K562 (cell line): ENCODE data around the gene CKAP5. TPM values are rescaled to one million over a fixed set of nuclear protein-coding genes. Genes with fewer than 3 reads are reported as not detected.

ENCODE experiments used
- ARNT ChIP-seq, 2 experiments: fragments of 450-650 bp; IDR thresholded peaks; 2 replicates each; pipeline ENCODE4 v1.6.1; 2016; ENCODE audit warnings: mild to moderate bottlenecking in 1 of 2
- BRCA1 ChIP-seq, 2 experiments: fragments of 450-650 bp in 1 of 2; sonication (generic) in 1 of 2; formaldehyde crosslinking in 1 of 2; IDR thresholded peaks; 2 replicates each; pipeline versions ENCODE4 v1.5.0 to v1.6.1; 2017 to 2020; ENCODE audit warnings: mild to moderate bottlenecking in 1 of 2, missing genetic modification reagents in 1 of 2
- BRF2 ChIP-seq: IDR thresholded peaks from 3 replicates; pipeline ENCODE4 v1.6.1; 2011; ENCODE audit warnings: borderline replicate concordance, mild to moderate bottlenecking; ENCODE audit not compliant: insufficient read length, insufficient read depth
- ESRRB ChIP-seq: fragments of 250-450 bp; sonication (Bioruptor Pico); IDR thresholded peaks from 2 replicates; pipeline ENCODE4 v1.5.0; 2020; ENCODE audit warnings: mild to moderate bottlenecking, moderate library complexity, borderline replicate concordance
- FOXO4 ChIP-seq: fragments of 450-650 bp; formaldehyde crosslinking; IDR thresholded peaks from 2 replicates; pipeline ENCODE4 v1.4.0; 2020; ENCODE audit warnings: mild to moderate bottlenecking, moderate library complexity
- HMGN3 ChIP-seq: IDR thresholded peaks from 2 replicates; pipeline ENCODE4 v1.6.1; 2011; ENCODE audit warnings: borderline replicate concordance, low read depth, mild to moderate bottlenecking, mixed read lengths, low read length; ENCODE audit not compliant: insufficient read length; ENCODE audit errors: extremely low read depth
- HNRNPUL1 ChIP-seq: fragments of 200-400 bp; formaldehyde crosslinking; IDR thresholded peaks from 2 replicates; pipeline ENCODE4 v1.6.1; 2017; ENCODE audit warnings: low read length
- LCOR ChIP-seq: sonication (generic); formaldehyde crosslinking; IDR thresholded peaks from 2 replicates; pipeline ENCODE4 v1.8.0; 2022; ENCODE audit warnings: mild to moderate bottlenecking, missing genetic modification reagents
- MAX ChIP-seq: sonication (generic); formaldehyde crosslinking; IDR thresholded peaks from 2 replicates; pipeline ENCODE4 v1.9.0; 2022; ENCODE audit warnings: mild to moderate bottlenecking, missing genetic modification reagents
- MYBL2 ChIP-seq, 2 experiments: fragments of 450-650 bp in 1 of 2; sonication (generic) in 1 of 2; formaldehyde crosslinking in 1 of 2; IDR thresholded peaks; 2 replicates each; pipeline versions ENCODE4 v1.6.1 to v1.8.1; 2017 to 2022; ENCODE audit warnings: borderline replicate concordance in 1 of 2, inconsistent platforms in 1 of 2, low read depth in 1 of 2, mild to moderate bottlenecking in 1 of 2, missing genetic modification reagents in 1 of 2, moderate library complexity in 1 of 2
- MYNN ChIP-seq, 2 experiments: sonication (generic); formaldehyde crosslinking in 1 of 2; IDR thresholded peaks; 2 replicates each; pipeline versions ENCODE4 v1.5.0 to v1.6.1; 2016 to 2020; ENCODE audit warnings: antibody characterized with exemption in 1 of 2, missing genetic modification reagents in 1 of 2
- RUNX1 ChIP-seq: sonication (generic); IDR thresholded peaks from 2 replicates; pipeline ENCODE4 v1.6.1; 2016; ENCODE audit warnings: antibody characterized with exemption, low read depth
- SREBF1 ChIP-seq: fragments of 150-350 bp; IDR thresholded peaks from 2 replicates; pipeline ENCODE4 v1.6.1; 2014; ENCODE audit warnings: antibody characterized with exemption, low read depth, low read length, borderline replicate concordance
- STAG1 ChIP-seq: sonication (generic); formaldehyde crosslinking; IDR thresholded peaks from 2 replicates; pipeline ENCODE4 v1.5.0; 2020; ENCODE audit warnings: missing genetic modification reagents, borderline replicate concordance
- ZNF23 ChIP-seq: fragments of 250-450 bp; sonication (Bioruptor Pico); IDR thresholded peaks from 2 replicates; pipeline ENCODE4 v1.4.0; 2020; ENCODE audit warnings: mild to moderate bottlenecking
- ZNF717 ChIP-seq: fragments of 250-450 bp; sonication (Bioruptor Pico); IDR thresholded peaks from 2 replicates; pipeline ENCODE4 v1.5.0; 2021
- polyA plus RNA-seq, 8 experiments: library from polyadenylated mRNA; depleted of rRNA in 4 of 8; stranded (reverse) in 5 of 8; unstranded in 3 of 8; fragments of >200 nt; fragmentation: Nextera tagmentation in 2 of 8; fragmentation: Illumina TruSeq in 1 of 8; extraction: Ambion mirVana in 2 of 8; extraction: Trizol in 1 of 8; gene quantifications; 2 replicates each; pipeline versions ENCODE4 v1.2.1 to v1.2.3, GENCODE V29; 2011 to 2014; ENCODE audit warnings: inconsistent platforms in 1 of 8, missing spikeins in 1 of 8
- total RNA-seq, 7 experiments: library from RNA; depleted of rRNA in 6 of 7; stranded (reverse); fragments of >200 nt in 6 of 7; fragmentation: Illumina TruSeq in 2 of 7; extraction: Trizol in 2 of 7; gene quantifications; 2 replicates each; pipeline versions ENCODE4 v1.2.1 to v1.2.3, GENCODE V29; 2011 to 2021; ENCODE audit warnings: low replicate concordance in 1 of 7
- TF ChIP-seq, protein P1 (sequence below): fragments of 250-450 bp; sonication (Bioruptor Pico); IDR thresholded peaks from 2 replicates; pipeline ENCODE4 v1.8.0; 2022; ENCODE audit warnings: moderate library complexity, mild to moderate bottlenecking, inconsistent platforms
- TF ChIP-seq, protein P2 (sequence below), 2 experiments: fragments of 250-450 bp in 1 of 2; fragments of 450-650 bp in 1 of 2; sonication (Bioruptor Pico) in 1 of 2; IDR thresholded peaks; 2 replicates each; pipeline versions ENCODE4 v1.6.1 to v1.8.0; 2016 to 2021; ENCODE audit warnings: mild to moderate bottlenecking in 2 of 2, moderate library complexity in 2 of 2, missing compliant biosample characterization in 1 of 2, missing genetic modification characterization in 1 of 2
- TF ChIP-seq, protein P3 (sequence below): sonication (generic); formaldehyde crosslinking; IDR thresholded peaks from 2 replicates; pipeline ENCODE4 v1.8.1; 2023; ENCODE audit warnings: mild to moderate bottlenecking, missing genetic modification reagents, moderate library complexity

The CKAP5 gene
- total and polyA plus RNA-seq, 9 of the 15 experiments (the other 6 are each of a cell fraction or from before 2014, with no cell fraction given): 60.1 to 239 (median 139) TPM

GRCh38 chr11:46700241-46701077, 145.6 kb downstream of the CKAP5 start, which contains the start of the genes ARHGAP1 and ZNF408 (continued):
- TF ChIP-seq, protein P1, sequence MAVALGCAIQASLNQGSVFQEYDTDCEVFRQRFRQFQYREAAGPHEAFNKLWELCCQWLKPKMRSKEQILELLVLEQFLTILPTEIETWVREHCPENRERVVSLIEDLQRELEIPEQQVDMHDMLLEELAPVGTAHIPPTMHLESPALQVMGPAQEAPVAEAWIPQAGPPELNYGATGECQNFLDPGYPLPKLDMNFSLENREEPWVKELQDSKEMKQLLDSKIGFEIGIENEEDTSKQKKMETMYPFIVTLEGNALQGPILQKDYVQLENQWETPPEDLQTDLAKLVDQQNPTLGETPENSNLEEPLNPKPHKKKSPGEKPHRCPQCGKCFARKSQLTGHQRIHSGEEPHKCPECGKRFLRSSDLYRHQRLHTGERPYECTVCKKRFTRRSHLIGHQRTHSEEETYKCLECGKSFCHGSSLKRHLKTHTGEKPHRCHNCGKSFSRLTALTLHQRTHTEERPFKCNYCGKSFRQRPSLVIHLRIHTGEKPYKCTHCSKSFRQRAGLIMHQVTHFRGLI (CRISPR knock-in tag): no peak
- no peak for TF ChIP-seq BRF2
- 0 out of 2 replicates have a peak, but pooled peaks have one; percentile 65 for TF ChIP-seq SREBF1
- TF ChIP-seq STAG1 (CRISPR knock-in tag): no peak
- TF ChIP-seq, protein P2, sequence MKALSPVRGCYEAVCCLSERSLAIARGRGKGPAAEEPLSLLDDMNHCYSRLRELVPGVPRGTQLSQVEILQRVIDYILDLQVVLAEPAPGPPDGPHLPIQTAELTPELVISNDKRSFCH (CRISPR knock-in tag; IDR thresholded peaks at IDR 0.05): no peak
- TF ChIP-seq, protein P2 (tag; IDR thresholded peaks at IDR 0.05): peak; percentile 92
- TF ChIP-seq BRCA1 (IDR thresholded peaks at IDR 0.05): no peak
- peak; percentile 47; the same call in 1 of the 2 replicates for TF ChIP-seq BRCA1 (CRISPR knock-in tag; IDR thresholded peaks at IDR 0.05)
- TF ChIP-seq ZNF717: no peak
- TF ChIP-seq ARNT (IDR thresholded peaks at IDR 0.05): peak; percentile 97 to 98
- TF ChIP-seq HMGN3: peak; percentile 39
- no peak for TF ChIP-seq ZNF23 (CRISPR knock-in tag)
- TF ChIP-seq, protein P3, sequence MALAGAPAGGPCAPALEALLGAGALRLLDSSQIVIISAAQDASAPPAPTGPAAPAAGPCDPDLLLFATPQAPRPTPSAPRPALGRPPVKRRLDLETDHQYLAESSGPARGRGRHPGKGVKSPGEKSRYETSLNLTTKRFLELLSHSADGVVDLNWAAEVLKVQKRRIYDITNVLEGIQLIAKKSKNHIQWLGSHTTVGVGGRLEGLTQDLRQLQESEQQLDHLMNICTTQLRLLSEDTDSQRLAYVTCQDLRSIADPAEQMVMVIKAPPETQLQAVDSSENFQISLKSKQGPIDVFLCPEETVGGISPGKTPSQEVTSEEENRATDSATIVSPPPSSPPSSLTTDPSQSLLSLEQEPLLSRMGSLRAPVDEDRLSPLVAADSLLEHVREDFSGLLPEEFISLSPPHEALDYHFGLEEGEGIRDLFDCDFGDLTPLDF (CRISPR knock-in tag): peak; percentile 82
- 0 out of 2 replicates have a peak, but pooled peaks have one; percentile 23 for TF ChIP-seq MYNN (IDR thresholded peaks at IDR 0.05)
- TF ChIP-seq MYNN (CRISPR knock-in tag; IDR thresholded peaks at IDR 0.05): no peak
- TF ChIP-seq RUNX1: no peak
- peak; percentile 58 for TF ChIP-seq MAX (CRISPR knock-in tag)
- TF ChIP-seq MYBL2 (IDR thresholded peaks at IDR 0.05; ENCODE audit: low read depth): no peak; the same call in 1 of the 2 replicates
- no peak for TF ChIP-seq MYBL2 (CRISPR knock-in tag; IDR thresholded peaks at IDR 0.05; ENCODE audit: borderline replicate concordance)
- peak; percentile 97 for TF ChIP-seq LCOR (CRISPR knock-in tag)
- 0 out of 2 replicates have a peak, but pooled peaks have one; percentile 27 for TF ChIP-seq FOXO4 (CRISPR knock-in tag)
- no peak for TF ChIP-seq ESRRB (CRISPR knock-in tag)
- TF ChIP-seq HNRNPUL1: no peak
